ENCODE data around the gene TP53TG3.
"Not testable (repeated sequence)": the region's sequence is repeated elsewhere in the genome, so short reads cannot be mapped to it uniquely, and the experiment has no call there.

The TP53TG3 gene, protein sequence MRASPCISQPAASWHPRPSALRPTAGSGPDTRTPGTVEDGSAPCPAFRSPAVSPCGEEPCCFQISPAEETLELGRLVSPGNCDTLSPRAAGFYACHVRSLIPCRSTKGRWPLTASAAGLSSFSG

DNA sequence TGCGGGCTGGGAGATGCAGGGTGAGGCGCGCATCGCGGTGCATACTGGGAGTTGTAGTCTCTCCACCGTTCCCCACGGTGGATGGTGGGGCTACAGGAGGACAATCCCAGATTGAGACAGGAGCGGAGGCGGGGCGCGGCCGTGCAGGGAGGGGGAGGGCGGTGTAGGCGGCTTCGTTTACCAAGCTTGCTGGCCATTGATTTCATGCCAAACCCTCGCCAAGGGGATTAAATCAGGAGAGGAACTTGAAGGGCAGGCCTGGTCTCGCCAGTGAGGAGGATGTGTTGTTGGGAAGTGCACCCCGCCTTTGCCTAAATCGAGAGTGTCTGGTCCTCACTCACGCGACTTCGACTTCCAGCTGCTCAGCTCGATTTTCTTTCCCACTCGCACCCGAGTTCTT, at the start of gene TP53TG3:
Gene TP53TG3 (minus strand): TSS at position 101 of the 400 bp plus-strand sequence. CDS start 68 bp downstream, at position 33.
- not testable (repeated sequence) for H3K27ac ChIP-seq

DNA sequence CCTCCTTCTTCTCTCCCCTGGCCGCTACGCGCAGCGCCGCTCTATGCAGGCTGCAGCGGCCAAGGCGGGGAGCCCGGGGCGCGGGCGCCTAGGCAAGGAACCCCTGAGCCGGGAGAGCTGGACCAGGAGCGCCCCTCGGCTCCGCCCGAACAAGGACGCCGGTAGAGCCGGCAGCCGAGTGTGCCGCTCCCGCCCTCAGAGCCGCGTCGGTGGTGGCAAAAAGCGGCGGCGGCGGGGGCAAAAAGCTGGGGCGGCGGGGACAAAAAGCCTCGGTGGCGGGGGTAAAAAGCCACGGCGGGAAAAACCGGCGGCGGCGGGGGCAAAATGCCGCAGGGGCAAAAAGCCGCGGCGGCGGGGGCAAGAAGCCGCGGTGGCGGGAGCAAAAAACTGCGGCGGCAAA, 25.1 kb downstream of the TP53TG3 start:
- not testable (repeated sequence) for H3K27ac ChIP-seq

DNA sequence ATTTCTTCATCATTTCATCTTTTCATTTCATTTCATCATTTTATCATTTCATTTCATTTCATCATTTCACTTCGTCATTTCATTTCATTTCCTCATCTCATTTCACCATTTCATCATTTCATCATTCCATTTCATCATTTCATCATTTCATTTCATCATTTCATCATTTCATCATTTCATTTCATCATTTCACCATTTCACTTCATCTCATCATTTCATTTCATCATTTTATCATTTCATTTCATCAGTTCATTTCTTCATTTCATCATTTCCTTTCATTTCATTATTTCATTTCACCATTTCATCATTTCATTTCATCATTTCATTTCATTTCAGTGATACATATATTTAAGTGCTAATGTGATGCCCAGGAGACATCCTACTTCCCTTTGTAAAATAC, 28.4 kb downstream of the TP53TG3 start:
- H3K27ac ChIP-seq: not testable (repeated sequence)

DNA sequence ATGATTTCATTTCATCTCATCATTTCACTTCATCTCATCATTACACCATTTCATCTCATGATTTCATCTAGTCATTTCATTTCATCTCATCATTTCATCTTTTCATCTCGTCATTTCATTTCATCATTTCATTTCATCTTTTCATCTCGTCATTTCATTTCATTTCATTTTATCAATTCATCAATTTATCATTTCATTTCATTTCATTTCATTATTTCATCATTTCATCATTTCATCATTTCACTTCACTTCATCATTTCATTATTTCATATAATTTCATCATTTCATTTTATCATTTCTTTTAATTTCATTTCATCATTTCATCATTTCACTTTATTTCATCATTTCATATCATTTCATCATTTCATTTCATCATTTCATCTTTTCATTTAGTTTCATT, 29.2 kb downstream of the TP53TG3 start:
- not testable (repeated sequence) for H3K27ac ChIP-seq

DNA sequence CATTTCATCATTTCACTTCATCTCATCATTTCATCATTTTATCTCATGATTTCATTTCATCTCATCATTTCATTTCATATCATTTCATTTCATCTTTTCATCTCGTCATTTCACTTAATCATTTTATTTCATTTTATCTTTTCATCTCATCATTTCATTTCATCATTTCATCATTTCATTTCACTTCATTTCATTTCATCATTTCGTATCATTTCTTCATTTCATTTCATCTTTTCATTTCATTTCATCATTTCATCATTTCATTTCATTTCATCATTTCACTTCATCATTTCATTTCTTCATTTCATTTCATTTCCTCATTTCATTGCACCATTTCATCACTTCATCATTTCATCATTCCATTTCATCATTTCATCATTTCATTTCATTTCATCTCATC, 29.8 kb downstream of the TP53TG3 start:
- H3K27ac ChIP-seq: not testable (repeated sequence)

DNA sequence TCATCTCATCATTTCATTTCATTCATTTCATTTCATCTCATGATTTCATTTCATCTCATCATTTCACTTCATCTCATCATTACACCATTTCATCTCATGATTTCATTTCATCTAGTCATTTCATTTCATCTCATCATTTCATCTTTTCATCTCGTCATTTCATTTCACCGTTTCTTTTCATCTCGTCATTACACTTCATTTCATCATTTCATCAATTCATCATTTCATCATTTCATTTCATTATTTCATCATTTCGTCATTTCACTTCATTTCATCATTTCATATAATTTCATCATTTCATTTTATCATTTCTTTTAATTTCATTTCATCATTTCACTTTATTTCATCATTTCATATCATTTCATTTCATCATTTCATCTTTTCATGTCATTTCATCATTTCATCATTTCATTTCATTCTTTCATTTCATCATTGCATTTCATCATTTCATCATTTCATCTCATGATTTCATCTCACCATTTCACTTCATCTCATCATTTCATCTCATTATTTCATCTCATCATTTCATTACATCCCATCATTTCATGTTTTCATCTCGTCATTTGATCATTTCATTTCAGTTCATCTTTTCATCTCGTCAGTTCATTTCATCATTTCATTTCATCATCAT, 30.6 kb downstream of the TP53TG3 start:
- not testable (repeated sequence) for H3K27ac ChIP-seq

DNA sequence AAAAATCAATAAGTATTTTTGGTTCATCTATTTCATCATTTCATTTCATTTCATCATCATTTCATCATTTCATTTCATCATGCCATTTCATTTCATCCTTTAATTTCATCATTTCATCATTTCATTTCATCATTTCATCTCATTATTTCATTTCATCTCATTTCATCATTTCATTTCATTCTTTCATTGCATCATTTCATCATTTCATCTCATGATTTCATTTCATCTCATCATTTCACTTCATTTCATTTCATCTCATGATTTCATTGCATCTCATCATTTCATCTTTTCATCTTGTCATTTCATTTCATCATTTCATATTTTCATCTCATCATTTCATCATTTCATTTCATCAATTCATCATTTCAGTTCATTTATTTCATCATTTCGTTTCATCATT, 31.2 kb downstream of the TP53TG3 start:
- H3K27ac ChIP-seq: not testable (repeated sequence)

DNA sequence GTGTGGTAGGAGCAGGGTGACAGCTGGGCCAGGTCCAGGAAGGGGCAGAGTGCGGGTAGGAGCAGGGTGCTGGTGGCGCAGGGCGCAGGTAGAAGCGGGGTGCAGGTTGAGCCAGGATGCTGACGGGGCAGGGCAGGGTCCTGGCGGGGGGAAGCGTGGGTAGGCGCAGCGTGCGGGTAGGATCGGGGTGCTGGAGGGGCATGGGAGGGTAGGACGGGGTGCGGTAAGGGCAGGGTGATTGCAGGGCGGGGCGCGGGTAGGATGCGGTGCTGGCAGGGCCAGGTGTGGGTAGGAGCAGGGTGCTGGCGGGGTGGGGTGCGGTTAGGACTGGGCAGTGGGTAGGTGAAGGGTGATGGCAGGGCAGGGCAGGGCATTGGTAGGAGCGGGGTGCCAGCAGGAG, 38.4 kb downstream of the TP53TG3 start:
- H3K27ac ChIP-seq: not testable (repeated sequence)

DNA sequence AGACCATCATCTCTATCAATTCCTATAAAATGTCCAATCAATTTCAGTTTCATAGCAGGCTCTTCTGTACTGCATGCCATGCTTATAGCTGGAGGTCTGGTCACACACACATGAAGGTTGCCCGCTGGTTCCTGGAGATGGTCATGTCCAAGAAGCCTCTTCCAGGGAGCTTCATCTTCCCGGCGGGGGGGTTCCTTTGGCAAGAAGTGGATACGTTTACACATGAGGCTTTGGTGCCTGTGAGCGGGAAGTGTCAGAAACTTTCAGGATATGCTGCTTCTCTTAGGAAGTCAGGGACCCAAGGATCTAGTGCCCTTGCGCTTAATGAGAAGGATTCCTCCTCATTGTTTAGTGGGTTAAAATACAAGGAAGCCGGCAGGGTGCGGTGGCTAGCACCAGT, 43.9 kb downstream of the TP53TG3 start:
- not testable (repeated sequence) for H3K27ac ChIP-seq

All from VCaP (cell line).